GM19468 (cell line): ENCODE results near the gene GRIA3.
"Not testable (repeated sequence)": the region's sequence is repeated elsewhere in the genome, so short reads cannot be mapped to it uniquely, and the experiment has no call there.

Experiments used
- ATAC-seq: cut with Tn5 transposase; IDR thresholded peaks from one replicate; pipeline ENCODE4 v1.9.1; 2021; ENCODE audit warnings: mild to moderate bottlenecking, moderate library complexity, moderate number of reproducible peaks; ENCODE audit not compliant: unreplicated experiment; ENCODE audit errors: extremely low read depth

The GRIA3 gene

GRCh38 chrX:123337886-123338639 is 154.0 kb downstream of the GRIA3 start:
- ATAC-seq = no peak

- ATAC-seq = no peak
Observed at GRCh38 chrX:123339221-123339905, 155.3 kb downstream of the GRIA3 start.

GRCh38 chrX:123340696-123341095 is 156.6 kb downstream of the GRIA3 start:
- ATAC-seq = no peak

- ATAC-seq = no peak
Observed at GRCh38 chrX:123348468-123348867, 164.4 kb downstream of the GRIA3 start.

GRCh38 chrX:123350226-123350625 is 166.1 kb downstream of the GRIA3 start:
- ATAC-seq = no peak

- peak; percentile 91 for ATAC-seq
Observed at GRCh38 chrX:123357941-123358340, 173.9 kb downstream of the GRIA3 start.

- ATAC-seq = no peak
Observed at GRCh38 chrX:123358457-123358856, 174.4 kb downstream of the GRIA3 start.

GRCh38 chrX:123361371-123361770 is 177.3 kb downstream of the GRIA3 start:
- ATAC-seq = no peak

GRCh38 chrX:123386196-123386595 is 202.1 kb downstream of the GRIA3 start:
- not testable (repeated sequence) for ATAC-seq

GRCh38 chrX:123392921-123393320 is 208.8 kb downstream of the GRIA3 start:
- ATAC-seq = no peak

GRCh38 chrX:123399709-123400108 is 215.6 kb downstream of the GRIA3 start:
- ATAC-seq = no peak

GRCh38 chrX:123405231-123405630 is 221.2 kb downstream of the GRIA3 start:
- no peak for ATAC-seq

- no peak for ATAC-seq
Observed at GRCh38 chrX:123408821-123409737, 225.0 kb downstream of the GRIA3 start.

- no peak for ATAC-seq
Observed at GRCh38 chrX:123422875-123423274, 238.8 kb downstream of the GRIA3 start.

- ATAC-seq = peak; percentile 66
Observed at GRCh38 chrX:123424546-123424945, 240.5 kb downstream of the GRIA3 start.

- ATAC-seq = no peak
Observed at GRCh38 chrX:123425471-123425870, 241.4 kb downstream of the GRIA3 start.

GRCh38 chrX:123425904-123426303 is 241.8 kb downstream of the GRIA3 start:
- ATAC-seq = no peak

GRCh38 chrX:123432361-123433150 is 248.5 kb downstream of the GRIA3 start:
- ATAC-seq = no peak

GRCh38 chrX:123436512-123437136 is 252.5 kb downstream of the GRIA3 start:
- no peak for ATAC-seq
